Measurements from ENCODE around the gene IGSF23. TPM values are rescaled to one million over a fixed set of nuclear protein-coding genes. Genes with fewer than 3 reads are reported as not detected.

IGSF23 gene, protein sequence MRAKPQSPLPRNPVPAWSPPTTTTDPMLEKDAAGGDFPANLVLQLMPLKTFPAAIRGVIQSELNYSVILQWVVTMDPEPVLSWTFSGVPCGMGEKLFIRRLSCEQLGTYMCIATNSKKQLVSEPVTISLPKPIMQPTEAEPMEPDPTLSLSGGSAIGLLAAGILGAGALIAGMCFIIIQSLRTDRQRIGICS
- total RNA-seq, result not detected

DNA sequence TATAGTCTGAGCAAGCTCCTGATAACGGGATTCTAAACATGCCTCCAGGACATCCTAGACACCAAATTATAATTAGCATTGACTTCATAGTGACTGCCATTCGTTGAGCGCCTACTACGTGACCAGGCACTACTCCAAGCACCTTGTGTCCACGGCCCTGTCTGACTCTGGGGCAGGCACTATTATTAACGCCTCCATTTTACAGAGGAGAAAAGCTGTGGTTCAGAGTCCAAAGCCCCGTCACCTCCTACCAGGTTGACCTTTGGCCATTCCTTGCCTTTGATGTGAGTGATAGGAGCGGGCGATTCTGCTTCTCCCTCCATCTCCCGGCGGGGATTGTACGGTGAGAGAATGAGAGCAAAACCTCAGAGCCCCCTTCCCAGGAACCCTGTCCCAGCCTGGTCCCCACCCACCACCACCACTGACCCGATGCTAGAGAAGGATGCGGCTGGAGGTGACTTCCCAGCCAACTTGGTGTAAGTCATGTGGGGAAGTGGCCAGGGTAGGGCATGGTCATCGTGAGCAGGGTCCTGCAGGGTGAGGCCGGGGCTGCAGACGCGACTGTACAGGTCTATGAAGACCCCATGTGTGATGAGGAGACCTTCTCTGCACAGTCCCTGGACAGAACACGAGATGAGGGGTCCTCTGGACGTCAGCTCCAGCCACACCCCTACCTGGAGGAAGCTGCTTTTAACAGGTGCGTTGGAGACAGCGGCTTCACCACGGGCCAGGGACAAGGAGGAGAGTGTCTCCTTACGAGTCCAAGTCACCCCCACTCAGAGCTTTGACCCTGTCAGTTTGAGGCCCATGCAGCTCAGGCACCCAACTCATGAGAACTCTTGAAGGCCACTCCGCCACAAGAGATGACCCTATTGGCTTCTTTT, at the start of gene IGSF23:
Gene IGSF23, plus strand, starts transcription at position 269 of the 884 bp plus-strand sequence. Its CDS starts 83 bp downstream, at position 352.
- Mint-ChIP-seq H3K4me1 (ENCODE audit: low read depth) (no peaks in the 10 kb centered on the region), H3K9me3 (ENCODE audit: insufficient read depth) (no peaks in the 10 kb centered on the region), H3K27ac (no peak within 1 kb of the TSS), H3K4me3 (no peak within 1 kb of the TSS), H3K36me3 (ENCODE audit: low read depth) (no peaks in the 10 kb centered on the region), H3K27me3 (ENCODE audit: low read depth) (no peaks in the 10 kb centered on the region)
- ChIA-PET CTCF (interaction anchor here (1.2 to 1.8 kb wide), 2 partner anchors 37 to 43 kb away, joined by 3 to 4 read pairs; no protein-coding TSS in a partner anchor), POLR2A (no interaction called here)
- ATAC-seq (no peak), DNase-seq (no peak)

DNA sequence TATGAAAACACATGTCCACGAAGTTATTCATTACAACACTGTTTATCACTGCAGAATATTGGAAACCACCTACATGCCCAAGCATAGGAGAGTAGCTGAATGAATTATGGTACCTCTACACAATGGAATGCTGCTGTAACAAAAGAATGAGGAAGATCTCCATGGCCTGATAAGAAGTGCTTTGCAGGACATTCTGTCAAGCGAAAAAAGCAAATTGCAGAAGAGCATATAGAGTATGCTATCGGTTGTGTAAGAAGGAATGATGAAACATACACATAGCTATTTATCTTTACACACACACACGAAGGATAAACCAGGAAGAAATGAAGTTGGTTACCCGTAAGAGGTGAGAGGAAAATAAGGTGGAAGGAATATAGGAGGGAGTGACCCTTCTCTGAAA, 46.4 kb upstream of the IGSF23 start:
- H3K9me3 Mint-ChIP-seq (ENCODE audit: insufficient read depth), result no peaks in the 10 kb centered on the region
- H3K27ac Mint-ChIP-seq, result no peak overlapping the region
- H3K4me3 Mint-ChIP-seq, result no peak overlapping the region
- no peaks in the 10 kb centered on the region for H3K4me1 Mint-ChIP-seq (ENCODE audit: low read depth)
- peaks cover 12% of the 10 kb centered on the region for H3K27me3 Mint-ChIP-seq (ENCODE audit: low read depth)
- ATAC-seq, result no peak
- no peaks in the 10 kb centered on the region for H3K36me3 Mint-ChIP-seq (ENCODE audit: low read depth)
- ChIA-PET CTCF (no interaction called here), POLR2A (interaction anchor here (0.8 kb wide), 1 partner anchor 900 kb away, joined by 3 read pairs; no protein-coding TSS in a partner anchor)
- DNase-seq, result no peak

DNA sequence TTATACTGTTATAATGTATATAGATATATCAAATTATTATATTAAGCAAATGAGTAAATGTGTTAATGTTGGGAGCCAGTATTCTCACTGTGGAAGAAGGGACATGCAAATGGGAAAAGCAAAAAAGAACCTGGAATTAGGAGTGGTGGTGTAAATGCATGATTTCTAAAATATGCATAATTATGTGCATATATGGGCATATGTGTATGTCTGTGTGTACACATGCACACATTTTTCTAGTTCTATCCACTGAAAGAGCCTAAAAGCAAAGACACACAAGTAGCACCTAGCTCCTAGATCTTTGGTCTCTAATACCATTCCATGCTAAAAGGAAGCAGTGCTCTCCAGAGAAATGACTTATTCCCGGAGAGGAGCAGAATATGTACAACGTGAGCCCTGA, 45.6 kb upstream of the IGSF23 start:
- DNase-seq (no peak), ATAC-seq (no peak)
- Mint-ChIP-seq H3K36me3 (ENCODE audit: low read depth) (no peaks in the 10 kb centered on the region), H3K4me3 (no peak overlapping the region), H3K4me1 (ENCODE audit: low read depth) (no peaks in the 10 kb centered on the region), H3K9me3 (ENCODE audit: insufficient read depth) (no peaks in the 10 kb centered on the region), H3K27ac (no peak overlapping the region), H3K27me3 (ENCODE audit: low read depth) (peaks cover 12% of the 10 kb centered on the region)
- ChIA-PET CTCF (no interaction called here), POLR2A (interaction anchor here (0.8 kb wide), 1 partner anchor 901 kb away, joined by 3 read pairs; no protein-coding TSS in a partner anchor)

DNA sequence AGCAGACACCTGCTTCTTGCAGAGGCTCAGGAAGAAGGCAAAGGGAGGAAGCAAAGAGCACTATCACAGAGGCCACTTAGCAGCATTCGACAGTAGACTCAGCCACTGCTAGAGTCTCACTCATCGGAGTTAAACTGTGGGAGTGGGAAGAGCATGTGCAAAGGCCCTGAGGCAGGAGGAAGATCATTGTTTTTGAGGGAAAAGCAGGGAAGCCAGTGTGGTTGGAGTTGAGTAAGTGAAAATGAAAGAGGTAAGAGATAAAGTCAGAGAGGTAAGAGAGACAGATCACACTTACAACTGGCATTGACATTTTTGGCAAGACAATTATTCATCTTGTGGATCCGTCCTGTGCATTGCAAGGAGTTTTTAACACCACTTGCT, 42.8 kb upstream of the IGSF23 start:
- no peak overlapping the region for H3K4me3 Mint-ChIP-seq
- H3K4me1 Mint-ChIP-seq (ENCODE audit: low read depth), result no peaks in the 10 kb centered on the region
- no peak overlapping the region for H3K27ac Mint-ChIP-seq
- ChIA-PET POLR2A (interaction anchor here (0.7 to 0.9 kb wide), 2 partner anchors 19 to 42 kb away, joined by 3 read pairs; no protein-coding TSS in a partner anchor), CTCF (interaction anchor here (0.6 to 3.0 kb wide), 25 partner anchors 9 to 200 kb away, joined by 3 to 40 read pairs (median 5); partner anchors contain the start of genes IGSF23 and PVR)
- DNase-seq, result no peak
- ATAC-seq, result no peak
- no peaks in the 10 kb centered on the region for H3K9me3 Mint-ChIP-seq (ENCODE audit: insufficient read depth)
- no peaks in the 10 kb centered on the region for H3K36me3 Mint-ChIP-seq (ENCODE audit: low read depth)
- peaks cover 12% of the 10 kb centered on the region for H3K27me3 Mint-ChIP-seq (ENCODE audit: low read depth)

DNA sequence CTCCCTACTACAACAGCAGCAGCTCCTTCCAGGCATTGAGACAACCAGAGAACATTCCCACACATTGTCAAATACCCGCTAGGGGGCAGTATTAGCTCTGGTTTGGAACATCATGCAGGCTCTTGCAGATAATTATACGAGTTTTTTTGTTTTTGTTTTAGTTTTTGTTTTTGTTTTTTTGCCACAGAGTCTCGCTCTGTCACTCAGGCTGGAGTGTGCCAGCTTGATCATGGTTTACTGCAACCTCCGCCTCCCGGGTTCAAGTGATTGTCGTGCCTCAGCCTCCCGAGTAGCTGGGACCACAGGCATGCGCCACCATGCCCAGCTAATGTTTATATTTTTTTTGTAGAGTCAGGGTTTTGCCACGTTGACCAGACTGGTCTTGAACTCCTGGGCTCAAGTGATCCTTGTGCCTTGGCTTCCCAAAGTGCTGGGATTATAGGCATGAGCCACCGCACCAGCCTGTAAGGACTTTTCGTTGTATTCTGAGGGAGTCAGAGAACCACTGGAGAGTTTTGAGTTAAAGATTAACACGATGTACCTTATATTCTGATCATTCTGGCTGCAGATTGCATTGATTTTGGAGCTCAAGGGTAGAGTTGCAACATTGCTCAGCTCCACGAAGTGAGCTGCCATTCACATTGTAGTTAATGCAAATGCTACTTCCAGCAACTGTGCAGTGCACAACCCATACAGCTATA, 42.2 kb upstream of the IGSF23 start:
- peak; percentile 76 for ATAC-seq
- Mint-ChIP-seq H3K36me3 (ENCODE audit: low read depth) (no peaks in the 10 kb centered on the region), H3K9me3 (ENCODE audit: insufficient read depth) (no peaks in the 10 kb centered on the region), H3K27me3 (ENCODE audit: low read depth) (peaks cover 9% of the 10 kb centered on the region), H3K4me1 (ENCODE audit: low read depth) (no peaks in the 10 kb centered on the region), H3K27ac (no peak overlapping the region), H3K4me3 (no peak overlapping the region)
- CTCF ChIA-PET, result interaction anchor here (0.6 to 3.0 kb wide), 27 partner anchors 9 to 667 kb away, joined by 3 to 40 read pairs (median 5); partner anchors contain the start of genes IGSF23 and PVR
- peak; percentile 75 for DNase-seq
- POLR2A ChIA-PET, result interaction anchor here (0.7 to 0.9 kb wide), 2 partner anchors 19 to 42 kb away, joined by 3 read pairs; no protein-coding TSS in a partner anchor

DNA sequence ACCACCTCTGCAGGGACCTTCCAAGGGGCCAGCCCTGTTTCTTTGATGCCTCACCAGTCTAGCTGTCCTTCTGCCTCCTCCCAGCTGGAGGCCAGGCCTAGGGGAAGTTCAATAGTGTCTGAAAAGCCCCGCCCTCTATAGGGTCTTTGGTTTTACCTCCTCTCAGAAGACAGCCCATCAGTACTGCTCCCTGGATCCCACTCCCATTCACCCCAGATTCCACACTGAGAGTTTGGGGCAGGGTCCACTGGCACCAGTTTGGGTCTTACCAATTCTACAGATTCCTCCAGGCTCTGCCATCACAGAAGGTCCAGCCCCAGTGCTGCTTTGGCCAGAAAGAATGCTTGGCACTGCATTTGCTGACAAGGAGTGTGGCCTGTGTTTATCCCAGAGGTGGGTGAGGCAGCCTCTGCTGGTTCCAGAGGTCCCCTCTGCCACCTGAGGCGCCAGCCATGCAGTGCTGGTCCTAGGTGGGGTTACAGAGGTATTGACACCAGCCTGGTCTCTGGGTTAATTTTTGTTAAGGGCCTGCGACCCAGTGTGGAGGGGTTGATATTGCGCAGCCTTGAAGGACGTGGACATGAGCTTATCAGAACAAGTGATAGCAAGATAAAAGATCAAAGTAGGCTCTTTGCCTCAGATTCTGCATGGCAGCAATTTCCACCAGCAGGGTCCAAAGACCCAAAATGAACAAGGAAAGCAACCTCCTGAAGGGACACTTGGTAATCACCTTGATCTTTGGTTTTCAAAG, 41.4 kb upstream of the IGSF23 start:
- DNase-seq (no peak), ATAC-seq (no peak)
- Mint-ChIP-seq H3K4me1 (ENCODE audit: low read depth) (no peaks in the 10 kb centered on the region), H3K27ac (no peak overlapping the region), H3K9me3 (ENCODE audit: insufficient read depth) (no peaks in the 10 kb centered on the region), H3K27me3 (ENCODE audit: low read depth) (peaks cover 4% of the 10 kb centered on the region), H3K4me3 (no peak overlapping the region), H3K36me3 (ENCODE audit: low read depth) (no peaks in the 10 kb centered on the region)
- POLR2A ChIA-PET, result no interaction called here
- CTCF ChIA-PET, result interaction anchor here (1.2 to 3.0 kb wide), 9 partner anchors 11 to 199 kb away, joined by 4 to 40 read pairs (median 7); no protein-coding TSS in a partner anchor

DNA sequence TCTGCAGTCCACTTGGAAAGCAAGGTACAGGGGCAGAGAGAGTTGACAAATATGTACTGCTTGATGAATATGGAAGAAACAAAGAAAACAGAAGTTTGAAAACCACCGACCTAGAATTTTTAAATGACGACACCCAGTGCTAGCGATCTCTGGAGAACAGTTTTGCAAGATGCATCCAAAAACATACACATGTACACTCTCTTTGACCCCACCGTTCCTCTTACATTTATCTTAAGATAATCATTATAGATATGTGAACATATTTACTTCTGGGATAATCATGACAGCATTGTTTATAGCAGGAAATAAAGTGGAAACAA, 40.8 kb upstream of the IGSF23 start:
- ATAC-seq (no peak), DNase-seq (no peak)
- H3K27me3 Mint-ChIP-seq (ENCODE audit: low read depth), result peaks cover 2% of the 10 kb centered on the region
- H3K36me3 Mint-ChIP-seq (ENCODE audit: low read depth), result no peaks in the 10 kb centered on the region
- H3K4me1 Mint-ChIP-seq (ENCODE audit: low read depth), result no peaks in the 10 kb centered on the region
- no peaks in the 10 kb centered on the region for H3K9me3 Mint-ChIP-seq (ENCODE audit: insufficient read depth)
- H3K4me3 Mint-ChIP-seq, result no peak overlapping the region
- CTCF ChIA-PET, result interaction anchor here (2.0 to 3.0 kb wide), 2 partner anchors 82 to 151 kb away, joined by 6 to 24 read pairs; no protein-coding TSS in a partner anchor
- POLR2A ChIA-PET, result no interaction called here
- no peak overlapping the region for H3K27ac Mint-ChIP-seq

DNA sequence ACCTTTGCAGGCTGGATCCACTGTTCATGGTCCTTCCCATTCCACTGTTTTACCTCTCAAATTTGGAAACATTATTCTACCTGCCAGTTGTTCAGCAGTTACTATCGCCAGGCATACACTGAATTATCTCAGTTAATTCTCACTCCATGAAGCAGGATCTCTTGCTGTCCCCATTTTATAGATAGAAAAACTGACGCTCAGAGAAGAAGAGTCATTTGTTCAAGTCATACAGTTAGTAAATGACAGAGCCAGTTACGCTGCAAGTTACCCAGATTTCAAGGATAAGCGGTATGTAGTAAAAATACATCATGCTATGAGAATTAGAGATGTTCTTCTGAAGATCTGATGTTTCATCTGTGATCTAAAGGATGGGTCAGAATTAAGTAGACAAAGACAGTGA, 40.2 kb upstream of the IGSF23 start:
- POLR2A ChIA-PET, result no interaction called here
- Mint-ChIP-seq H3K4me1 (ENCODE audit: low read depth) (no peaks in the 10 kb centered on the region), H3K9me3 (ENCODE audit: insufficient read depth) (no peaks in the 10 kb centered on the region), H3K27me3 (ENCODE audit: low read depth) (no peaks in the 10 kb centered on the region), H3K27ac (no peak overlapping the region), H3K36me3 (ENCODE audit: low read depth) (no peaks in the 10 kb centered on the region), H3K4me3 (no peak overlapping the region)
- CTCF ChIA-PET, result interaction anchor here (0.9 to 1.0 kb wide), 3 partner anchors 10 to 84 kb away, joined by 3 to 4 read pairs (median 4); partner anchors contain the start of gene ZNF180
- ATAC-seq, result no peak
- DNase-seq, result no peak

DNA sequence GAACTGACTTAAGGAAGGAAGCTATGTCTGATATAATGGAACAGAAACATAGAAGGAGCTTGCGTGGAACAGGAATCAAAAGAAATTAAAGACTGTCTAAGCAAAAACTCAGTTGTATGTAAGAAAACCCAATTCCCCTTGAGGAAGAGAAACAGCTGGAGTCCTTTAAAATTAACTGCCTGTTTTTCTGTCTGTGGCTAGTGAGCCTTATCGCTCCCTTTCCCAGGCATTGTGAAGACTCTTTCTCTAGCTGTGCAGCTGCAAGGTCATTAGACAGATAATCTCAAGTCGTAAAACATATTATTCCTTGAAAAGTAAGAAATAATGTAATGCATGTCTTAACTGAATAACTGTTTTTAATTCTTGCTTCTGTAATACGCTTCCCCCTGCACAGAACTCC, 39.7 kb upstream of the IGSF23 start:
- H3K27me3 Mint-ChIP-seq (ENCODE audit: low read depth), result no peaks in the 10 kb centered on the region
- no peaks in the 10 kb centered on the region for H3K9me3 Mint-ChIP-seq (ENCODE audit: insufficient read depth)
- POLR2A ChIA-PET, result interaction anchor here (0.6 kb wide), 1 partner anchor 59 kb away, joined by 5 read pairs; no protein-coding TSS in a partner anchor
- no peak overlapping the region for H3K4me3 Mint-ChIP-seq
- no peak for DNase-seq
- H3K36me3 Mint-ChIP-seq (ENCODE audit: low read depth), result no peaks in the 10 kb centered on the region
- no peak for ATAC-seq
- CTCF ChIA-PET, result interaction anchor here (0.9 to 1.0 kb wide), 3 partner anchors 9 to 83 kb away, joined by 3 to 4 read pairs (median 4); partner anchors contain the start of gene ZNF180
- H3K4me1 Mint-ChIP-seq (ENCODE audit: low read depth), result no peaks in the 10 kb centered on the region
- no peak overlapping the region for H3K27ac Mint-ChIP-seq

DNA sequence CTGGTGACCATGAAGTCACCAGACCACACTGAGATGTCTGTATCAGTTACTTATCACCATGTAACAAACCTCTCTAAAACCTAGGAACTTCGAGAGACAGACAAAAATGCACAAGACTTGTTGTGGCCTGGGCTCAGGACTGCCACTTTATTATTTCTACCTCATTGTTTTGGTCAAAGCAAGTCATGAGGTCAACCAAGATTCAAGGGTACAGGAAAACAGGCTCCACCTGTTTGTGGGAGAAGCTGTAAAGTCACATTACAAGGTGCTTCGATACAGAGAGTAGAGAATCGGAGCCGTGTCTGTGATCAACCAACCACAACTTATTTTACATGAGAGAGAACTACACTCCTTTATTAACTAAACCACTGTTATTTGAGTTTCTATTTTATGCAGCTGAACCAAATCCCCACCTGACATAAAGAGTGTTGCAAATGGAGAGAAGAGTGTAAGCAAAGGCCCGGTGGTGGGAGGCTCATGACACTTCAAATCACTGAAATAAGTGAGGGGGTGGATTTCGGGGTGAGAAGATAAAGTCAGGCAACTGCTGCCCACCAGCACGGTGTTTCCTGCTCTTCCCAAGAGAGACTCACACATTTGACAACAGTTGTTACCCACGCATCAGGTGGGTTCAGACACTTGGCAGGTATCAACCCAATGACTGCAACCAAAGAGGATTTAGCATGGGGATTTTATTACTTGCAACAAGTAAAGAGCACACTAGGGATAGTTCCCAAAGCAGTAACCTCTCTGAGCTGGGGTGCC, 39.0 kb upstream of the IGSF23 start:
- DNase-seq (no peak), ATAC-seq (no peak)
- CTCF ChIA-PET, result no interaction called here
- Mint-ChIP-seq H3K4me1 (ENCODE audit: low read depth) (no peaks in the 10 kb centered on the region), H3K9me3 (ENCODE audit: insufficient read depth) (no peaks in the 10 kb centered on the region), H3K27me3 (ENCODE audit: low read depth) (no peaks in the 10 kb centered on the region), H3K36me3 (ENCODE audit: low read depth) (no peaks in the 10 kb centered on the region), H3K27ac (no peak overlapping the region), H3K4me3 (no peak overlapping the region)
- POLR2A ChIA-PET, result interaction anchor here (0.6 kb wide), 2 partner anchors 58 to 89 kb away, joined by 3 to 5 read pairs; no protein-coding TSS in a partner anchor
